ENCODE data around the gene RAB7B. TPM values are rescaled to one million over a fixed set of nuclear protein-coding genes. Genes with fewer than 3 reads are reported as not detected.

The RAB7B gene
- total and polyA plus RNA-seq, 4 donors = 0.08 to 0.89 (median 0.20) TPM; not detected in 1

Other genes with a start within 250 kb of the RAB7B start
- 10 to 100 TPM; 11.0 to 25.0 TPM for gene RAB29, start 227.9 kb downstream of the RAB7B start, total RNA-seq
- 10 to 100 TPM; 14.7 to 17.3 TPM for gene RAB29, start 227.9 kb downstream of the RAB7B start, polyA plus RNA-seq
- 1 to 10 TPM; 5.5 to 9.1 TPM for gene SLC41A1, start 190.2 kb downstream of the RAB7B start, total RNA-seq
- 1 to 10 TPM; 2.6 to 2.7 TPM for gene SLC41A1, start 190.2 kb downstream of the RAB7B start, polyA plus RNA-seq
- under 1 TPM; under 0.01 to 0.14 TPM for gene PM20D1, start 153.3 kb downstream of the RAB7B start, total RNA-seq
- gene PM20D1, start 153.3 kb downstream of the RAB7B start, polyA plus RNA-seq = under 1 TPM; 0.29 to 0.30 TPM
- not detected for gene SLC26A9, start 59.9 kb downstream of the RAB7B start, total RNA-seq
- not detected for gene SLC26A9, start 59.9 kb downstream of the RAB7B start, polyA plus RNA-seq
- 10 to 100 TPM in 1 of 2 donors, under 1 TPM in 1; under 0.01 to 32.8 TPM for gene CTSE, start 20.5 kb upstream of the RAB7B start, total RNA-seq
- under 1 TPM; 0.03 to 0.08 TPM for gene CTSE, start 20.5 kb upstream of the RAB7B start, polyA plus RNA-seq
- 1 to 10 TPM in 1 of 2 donors, under 1 TPM in 1; 0.67 to 2.8 TPM for gene RHEX, start 49.8 kb upstream of the RAB7B start, total RNA-seq
- under 1 TPM; 0.15 to 0.26 TPM for gene RHEX, start 49.8 kb upstream of the RAB7B start, polyA plus RNA-seq
- not detected for gene AVPR1B, start 114.0 kb upstream of the RAB7B start, total RNA-seq
- gene AVPR1B, start 114.0 kb upstream of the RAB7B start, polyA plus RNA-seq = not detected
- 10 to 100 TPM in 1 of 2 donors, under 1 TPM in 1; 0.59 to 10.8 TPM for gene FAM72A, start 199.4 kb upstream of the RAB7B start, total RNA-seq
- gene FAM72A, start 199.4 kb upstream of the RAB7B start, polyA plus RNA-seq = under 1 TPM; 0.36 to 0.84 TPM
- 10 to 100 TPM; 23.5 to 25.2 TPM for gene SRGAP2, start 200.1 kb upstream of the RAB7B start, total RNA-seq
- gene SRGAP2, start 200.1 kb upstream of the RAB7B start, polyA plus RNA-seq = 1 to 10 TPM; 6.6 to 7.7 TPM